HFF-Myc (cell line): Measurements from ENCODE around the gene CPLX3.

Experiments used
- DNase-seq: peaks from one replicate; pipeline ENCODE4 v3.0.0-alpha.2; 2011; ENCODE audit warnings: low read depth; ENCODE audit errors: extremely low read depth
- H3K4me3 ChIP-seq: replicated peaks from 2 replicates; pipeline ENCODE4 v1.5.1; 2011; ENCODE audit warnings: low read depth, mild to moderate bottlenecking, control low read depth, low read length
- CTCF ChIP-seq: IDR thresholded peaks from 2 replicates; pipeline ENCODE4 v1.5.1; 2012; ENCODE audit warnings: mild to moderate bottlenecking, low read depth, low read length, control low read depth; ENCODE audit errors: missing control alignments

Gene CPLX3

GRCh38 chr15:74820056-74820455, 6.4 kb upstream of the CPLX3 start:
- no peak for TF ChIP-seq CTCF
- H3K4me3 ChIP-seq: no peak overlapping the region

GRCh38 chr15:74821091-74821789, 5.2 kb upstream of the CPLX3 start:
- no peak overlapping the region for H3K4me3 ChIP-seq
- TF ChIP-seq CTCF: no peak
- DNase-seq: no peak

More at GRCh38 chr15:74820056-74820455, 6.4 kb upstream of the CPLX3 start:
- no peak for DNase-seq

GRCh38 chr15:74821790-74822158, 4.7 kb upstream of the CPLX3 start:
- no peak for DNase-seq
- no peak overlapping the region for H3K4me3 ChIP-seq
- no peak for TF ChIP-seq CTCF

- no peak overlapping the region for H3K4me3 ChIP-seq
- no peak for TF ChIP-seq CTCF
- DNase-seq: no peak
Measured at GRCh38 chr15:74822233-74822632, 4.2 kb upstream of the CPLX3 start.

GRCh38 chr15:74823324-74823723, 3.1 kb upstream of the CPLX3 start:
- no peak for DNase-seq
- TF ChIP-seq CTCF: no peak
- no peak overlapping the region for H3K4me3 ChIP-seq

- H3K4me3 ChIP-seq: no peak overlapping the region
- no peak for DNase-seq
- TF ChIP-seq CTCF: no peak
Measured at GRCh38 chr15:74824976-74825375, 1.5 kb upstream of the CPLX3 start.

- DNase-seq: no peak
- no peak for TF ChIP-seq CTCF
- H3K4me3 ChIP-seq: no peak overlapping the region
Measured at GRCh38 chr15:74825866-74826265, 561 bp upstream of the CPLX3 start.
